Renal pelvis (tissue), 4 donors: ENCODE results near the gene SORBS1. TPM values are rescaled to one million over a fixed set of nuclear protein-coding genes. Genes with fewer than 3 reads are reported as not detected.

Experiments used
- DNase-seq: peaks from one replicate; pipeline ENCODE4 v3.0.0-alpha.2; 2013
- polyA plus RNA-seq, 3 donors: library from polyadenylated mRNA; unstranded; fragments of 120-200 nt; gene quantifications; one replicate each; pipeline ENCODE4 v1.2.1, GENCODE V29; 2013; ENCODE audit not compliant: insufficient read length in 3 of 3

Gene SORBS1
- polyA plus RNA-seq, 3 donors = 27.0 to 35.1 (median 28.2) TPM

- DNase-seq = no peak
Measured at GRCh38 chr10:95276367-95277200, 284.6 kb downstream of the SORBS1 start.

DNA sequence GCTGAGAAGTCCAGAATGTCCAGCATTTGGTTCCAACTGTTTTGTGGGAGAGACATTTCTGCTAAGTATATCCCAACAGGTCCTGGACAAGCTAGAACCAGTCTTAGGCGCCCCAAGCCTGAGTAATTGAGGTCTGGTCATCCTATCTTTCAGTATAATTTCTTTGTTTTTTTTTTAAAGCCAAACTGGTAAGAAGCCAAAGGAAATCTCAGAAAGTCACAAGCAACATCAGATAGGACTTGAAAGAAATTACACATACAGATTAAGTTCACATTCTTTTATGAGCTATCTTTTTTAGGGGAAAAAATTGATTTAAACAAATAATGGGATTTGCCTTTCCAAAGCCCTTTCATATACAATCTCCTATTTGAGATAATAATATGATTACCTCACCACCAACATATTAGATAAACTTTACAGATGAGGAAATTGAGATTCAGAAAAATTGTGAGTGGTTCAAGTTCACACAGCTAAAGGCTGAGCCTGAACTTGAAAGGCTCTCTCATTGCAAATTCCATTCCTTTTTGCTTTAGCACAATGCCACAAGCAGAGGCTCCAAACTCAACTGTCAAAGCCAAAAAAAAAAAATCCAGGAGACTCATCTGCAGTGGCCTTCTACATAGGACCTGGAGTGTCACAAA, 285.3 kb downstream of the SORBS1 start:
- DNase-seq = no peak

GRCh38 chr10:95273393-95274312, 287.5 kb downstream of the SORBS1 start:
- no peak for DNase-seq

DNA sequence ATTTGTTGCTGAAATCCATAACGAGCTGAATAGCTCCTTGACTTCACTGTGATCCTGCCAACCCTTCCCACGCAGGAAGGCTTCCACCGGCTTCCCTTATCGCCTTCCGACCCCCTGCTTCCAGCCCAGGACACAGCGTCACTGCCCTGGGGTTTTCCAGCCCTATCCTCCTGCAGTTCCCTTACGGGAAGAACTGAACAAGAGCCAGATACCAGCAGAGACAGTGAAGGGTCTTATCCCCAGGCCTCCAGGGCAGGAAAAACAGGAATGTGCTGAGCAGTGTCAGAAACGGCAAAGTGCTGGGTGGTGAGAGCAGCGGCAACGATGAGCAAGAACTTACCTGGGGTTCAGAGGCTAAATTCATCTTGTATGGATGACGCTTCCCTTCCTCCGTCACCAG, 292.7 kb downstream of the SORBS1 start:
- no peak for DNase-seq

- DNase-seq = no peak
Measured at GRCh38 chr10:95267251-95267650, 293.9 kb downstream of the SORBS1 start.

DNA sequence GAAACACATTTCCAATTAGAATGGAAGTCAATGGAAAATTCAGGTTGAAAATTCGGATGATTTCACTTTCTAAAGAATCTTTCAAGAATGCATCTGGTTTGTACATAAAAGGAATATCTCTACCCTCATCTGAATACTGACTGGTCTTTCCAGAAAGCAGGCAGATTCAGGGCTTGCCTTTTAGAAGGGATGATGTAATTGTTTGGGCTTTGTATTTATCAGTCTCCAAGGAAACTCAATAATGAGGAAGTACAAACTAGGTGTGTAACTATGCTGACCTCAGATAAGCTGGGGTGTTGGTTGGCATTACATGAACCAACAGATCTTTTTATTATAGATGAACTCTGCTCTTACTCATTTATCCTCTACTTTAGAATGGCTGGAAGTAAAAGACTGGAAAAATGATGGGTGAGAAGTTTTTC, 294.5 kb downstream of the SORBS1 start:
- DNase-seq = no peak

DNA sequence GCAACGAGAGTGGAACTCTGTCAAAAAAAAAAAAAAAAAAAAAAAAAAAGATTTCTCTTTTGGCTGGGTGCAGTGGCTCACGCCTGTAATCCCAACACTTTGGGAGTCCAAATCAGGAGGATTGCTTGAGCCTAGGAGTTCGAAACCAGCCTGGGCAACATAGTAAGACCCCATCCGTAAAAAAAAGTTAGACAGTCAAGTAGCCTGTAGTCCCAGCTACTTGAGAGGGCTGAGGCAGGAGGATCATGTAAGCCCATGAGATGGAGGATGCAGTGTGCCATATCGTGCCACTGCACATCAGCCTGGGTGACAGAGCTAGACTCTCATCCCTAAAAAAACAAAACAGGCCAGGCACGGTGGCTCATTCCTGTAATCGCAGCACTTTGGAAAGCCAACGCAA, 295.6 kb downstream of the SORBS1 start:
- DNase-seq = no peak

DNA sequence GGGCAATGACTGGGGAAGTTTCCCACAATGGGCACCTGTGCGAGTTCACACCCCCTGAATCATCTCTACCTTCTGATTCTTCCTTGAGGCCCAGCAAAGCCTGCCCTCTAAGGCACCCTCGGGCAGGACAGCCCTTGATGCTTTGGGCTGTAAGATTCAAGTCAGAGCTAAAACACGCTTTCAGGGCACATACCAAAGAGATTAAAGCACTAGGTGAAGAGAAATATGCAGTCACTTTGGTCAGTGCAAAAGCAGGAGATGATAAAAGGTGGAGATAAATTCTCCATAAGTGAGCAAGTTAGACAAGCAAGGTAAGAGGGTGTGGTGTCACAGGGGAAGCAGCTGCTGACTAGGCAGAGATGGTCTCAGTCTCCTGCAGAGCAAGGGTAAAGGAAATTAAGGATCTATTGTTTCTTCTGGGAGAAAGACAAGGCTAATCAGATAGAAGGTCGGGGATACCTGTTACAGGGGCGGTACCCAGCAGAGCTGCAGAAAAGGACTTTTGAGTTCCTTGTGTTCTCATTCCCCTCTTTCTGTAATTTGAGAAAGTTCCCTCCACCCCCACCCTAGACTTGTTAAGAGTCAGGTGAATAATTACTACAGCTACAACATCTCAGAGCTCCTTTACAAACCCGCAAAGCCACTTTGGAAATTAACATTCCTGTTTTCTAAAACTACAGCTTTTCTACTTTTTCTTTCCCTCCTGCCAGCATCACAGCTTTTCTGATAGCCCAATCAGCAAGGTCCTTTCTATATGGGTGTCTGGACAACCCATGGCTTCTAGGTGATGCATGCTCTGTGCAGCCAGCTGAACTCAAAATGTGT, 296.7 kb downstream of the SORBS1 start:
- DNase-seq = no peak

DNA sequence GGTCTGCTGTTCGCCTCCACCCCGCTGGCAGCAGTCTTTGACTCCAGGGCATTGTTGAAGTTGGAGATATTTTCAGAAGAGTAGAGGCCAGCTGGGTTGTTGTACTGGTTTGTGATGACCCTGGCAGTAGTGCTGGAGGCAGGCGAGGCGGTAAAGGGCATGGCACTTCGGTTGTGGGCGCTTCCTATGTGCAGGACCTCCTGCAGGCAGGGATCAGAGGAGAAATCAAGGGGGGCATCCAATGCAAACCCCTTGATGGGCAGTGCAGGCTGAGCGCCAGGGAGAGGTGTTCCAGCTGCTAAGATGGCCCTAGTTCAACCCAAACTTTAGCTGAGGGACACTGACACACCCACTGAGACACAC, 297.3 kb downstream of the SORBS1 start:
- DNase-seq = no peak

DNA sequence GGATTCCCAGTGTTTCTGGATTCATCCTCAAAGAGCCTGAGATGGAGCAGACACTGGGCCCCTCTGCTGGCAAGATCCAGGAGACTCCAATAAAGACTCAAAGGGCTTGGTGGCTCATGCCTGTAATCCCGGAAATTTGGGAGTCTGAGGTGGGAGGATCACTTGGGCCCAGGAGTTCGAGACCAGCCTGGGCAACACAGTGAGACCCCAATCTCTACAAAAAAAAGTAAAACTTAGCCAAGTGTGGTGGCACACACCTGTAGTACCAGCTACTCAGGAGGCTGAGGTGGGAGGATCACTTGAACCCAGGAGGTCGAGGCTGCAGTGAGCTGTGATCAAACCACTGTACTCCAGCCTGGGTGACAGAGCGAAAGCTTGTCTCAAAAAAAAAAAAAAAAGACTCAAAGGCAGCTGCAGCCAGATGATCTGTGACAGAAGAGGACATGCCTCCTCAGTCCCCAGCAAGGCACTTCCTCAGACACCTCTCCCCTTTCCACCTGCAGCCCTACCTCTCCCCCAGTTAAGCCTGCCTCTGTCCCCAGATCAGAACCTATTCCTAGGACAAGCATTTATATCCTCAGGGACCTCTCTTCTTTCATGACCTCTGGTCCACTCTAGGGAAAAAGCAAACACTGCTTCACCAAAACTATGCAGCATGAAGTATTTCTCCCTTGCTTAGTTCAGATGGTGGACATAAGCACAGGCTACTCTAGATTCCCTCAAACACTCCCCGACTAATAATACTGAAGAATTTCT, 298.2 kb downstream of the SORBS1 start:
- DNase-seq = no peak

GRCh38 chr10:95261926-95262325, 299.2 kb downstream of the SORBS1 start:
- no peak for DNase-seq

Other genes starting within 250 kb of the SORBS1 start
- 10 to 100 TPM; 72.7 to 82.9 (median 82.2) TPM for gene ALDH18A1, start 95.3 kb upstream of the SORBS1 start, polyA plus RNA-seq
- 10 to 100 TPM; 75.0 to 81.1 (median 77.6) TPM for gene TCTN3, start 132.6 kb upstream of the SORBS1 start, polyA plus RNA-seq
- 10 to 100 TPM; 19.7 to 20.8 (median 20.5) TPM for gene ENTPD1, start 194.8 kb upstream of the SORBS1 start, polyA plus RNA-seq